IPS DF 6.9 (cell line): ENCODE results near the gene MAPK12.

Source experiments
- DNase-seq: peaks from one replicate; pipeline ENCODE4 v3.0.0-alpha.2; 2013; ENCODE audit warnings: low read depth, low spot score
- H3K27ac ChIP-seq: one replicate; pipeline ENCODE4 v1.5.1; 2013; ENCODE audit warnings: low read length, control low read depth
- H3K27me3 ChIP-seq: 2 replicates; pipeline ENCODE4 v1.6.1; 2013; ENCODE audit warnings: mild to moderate bottlenecking, low read length; ENCODE audit not compliant: control insufficient read depth, insufficient read depth
- H3K36me3 ChIP-seq: 2 replicates; pipeline ENCODE4 v1.6.1; 2013; ENCODE audit warnings: low read length; ENCODE audit not compliant: control insufficient read depth, insufficient read depth
- H3K4me1 ChIP-seq: 2 replicates; pipeline ENCODE4 v1.6.1; 2013; ENCODE audit warnings: low read length; ENCODE audit not compliant: control insufficient read depth, insufficient read depth
- H3K4me3 ChIP-seq: 2 replicates; pipeline ENCODE4 v1.5.1; 2013; ENCODE audit warnings: mild to moderate bottlenecking, low read length
- H3K9me3 ChIP-seq: 2 replicates; pipeline ENCODE4 v1.6.1; 2013; ENCODE audit warnings: low read length, inconsistent platforms; ENCODE audit not compliant: control insufficient read depth, insufficient read depth
- WGBS: extraction: QIAGEN DNeasy Blood & Tissue Kit; methylation state at CpG from one replicate; pipeline ENCODE4 v1.1.7; 2013; ENCODE audit warnings: mixed read lengths, missing lambda C conversion rate; ENCODE audit not compliant: insufficient read length, insufficient coverage; 5-methylcytosine and 5-hydroxymethylcytosine counted together

Gene MAPK12

DNA sequence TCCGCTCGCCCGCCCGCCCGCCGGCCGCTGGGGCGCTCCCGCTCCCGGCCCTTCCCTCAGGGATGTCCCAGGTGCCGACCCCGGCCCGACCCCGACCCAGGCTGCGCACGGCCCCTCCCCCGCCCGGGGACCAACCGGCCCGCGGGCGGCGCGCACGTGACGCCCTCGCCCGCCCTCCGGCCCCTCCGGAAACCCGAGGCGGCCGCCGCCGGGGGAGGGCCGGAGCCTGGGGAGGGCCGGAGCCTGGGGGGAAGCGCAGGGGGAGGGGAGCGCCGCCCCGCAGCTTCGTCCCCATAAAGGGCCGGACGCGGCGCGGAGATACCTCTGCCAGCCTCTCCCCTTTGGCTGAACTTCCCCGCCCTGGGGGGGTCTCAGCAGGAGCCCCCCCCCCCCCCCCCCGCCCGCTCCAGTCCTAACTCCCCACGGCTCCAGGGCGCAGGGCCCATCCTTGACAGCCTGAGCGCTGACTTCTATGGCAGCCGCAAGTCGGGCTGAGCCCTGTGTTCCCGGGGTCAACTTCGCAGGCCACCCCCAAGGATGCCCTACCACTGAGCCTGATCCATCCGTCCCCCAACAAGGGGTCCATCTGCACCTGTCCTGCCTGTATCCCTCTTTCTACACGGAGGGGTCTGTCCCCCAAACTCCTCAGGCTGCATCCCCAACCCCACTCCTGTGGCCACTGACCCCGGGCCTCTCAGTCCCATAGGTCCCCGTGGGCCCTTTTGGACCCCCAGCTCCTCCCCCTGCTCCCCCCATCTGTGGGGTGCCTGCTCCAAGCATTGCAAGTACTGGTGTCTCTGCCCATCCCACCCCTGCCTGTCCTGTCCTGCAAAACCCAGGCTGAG is at the start of gene MAPK12:
TSS of gene MAPK12 (minus strand) at position 69 of the 845 bp plus-strand sequence. CDS start 174 bp downstream, outside the sequence.
- Histone ChIP-seq H3K27ac (no peak within 1 kb of the TSS), H3K4me1 (peaks cover 11% of the 10 kb centered on the region), H3K27me3 (peaks cover 4% of the 10 kb centered on the region), H3K9me3 (no peaks in the 10 kb centered on the region), H3K4me3 (peak within 1 kb of the TSS; percentile 71; the same call in 1 of the 2 replicates), H3K36me3 (0 out of 2 replicates have a peak, but pooled peaks cover 4% of the 10 kb centered on the region)
- DNase-seq: no peak
- no CpG with 5 or more reads among the region's 61 CpGs for WGBS

DNA sequence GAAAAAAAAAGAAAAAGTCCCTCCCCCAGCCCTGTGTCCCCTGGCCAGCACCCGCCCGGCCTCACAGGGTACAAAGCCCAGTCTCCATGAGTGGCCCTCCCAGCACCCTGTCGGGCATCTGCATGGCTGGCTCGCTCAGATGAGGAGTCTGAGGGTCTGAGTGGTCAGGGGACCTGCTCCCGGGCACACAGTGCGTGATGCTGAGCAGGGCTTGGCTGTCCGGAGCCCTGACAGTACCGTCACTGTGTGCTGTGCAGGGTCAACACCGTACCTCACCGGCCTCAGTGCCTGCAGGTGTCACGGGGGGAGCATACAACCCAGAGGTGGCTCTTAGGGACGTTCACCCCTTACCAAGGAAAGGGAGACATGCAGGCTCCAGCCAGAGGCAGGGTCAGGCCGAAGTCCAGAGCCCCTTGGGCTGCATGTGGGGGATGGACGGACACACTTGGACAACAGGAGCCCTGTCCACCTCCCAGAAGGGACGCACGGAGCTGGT is 49.5 kb upstream of the MAPK12 start:
- Histone ChIP-seq H3K36me3 (no peaks in the 10 kb centered on the region; the same call in 1 of the 2 replicates), H3K4me1 (peaks cover 13% of the 10 kb centered on the region), H3K4me3 (no peak overlapping the region), H3K27me3 (no peaks in the 10 kb centered on the region), H3K9me3 (no peaks in the 10 kb centered on the region), H3K27ac (no peak overlapping the region)
- DNase-seq: no peak
- WGBS: no CpG with 5 or more reads among the region's 16 CpGs

DNA sequence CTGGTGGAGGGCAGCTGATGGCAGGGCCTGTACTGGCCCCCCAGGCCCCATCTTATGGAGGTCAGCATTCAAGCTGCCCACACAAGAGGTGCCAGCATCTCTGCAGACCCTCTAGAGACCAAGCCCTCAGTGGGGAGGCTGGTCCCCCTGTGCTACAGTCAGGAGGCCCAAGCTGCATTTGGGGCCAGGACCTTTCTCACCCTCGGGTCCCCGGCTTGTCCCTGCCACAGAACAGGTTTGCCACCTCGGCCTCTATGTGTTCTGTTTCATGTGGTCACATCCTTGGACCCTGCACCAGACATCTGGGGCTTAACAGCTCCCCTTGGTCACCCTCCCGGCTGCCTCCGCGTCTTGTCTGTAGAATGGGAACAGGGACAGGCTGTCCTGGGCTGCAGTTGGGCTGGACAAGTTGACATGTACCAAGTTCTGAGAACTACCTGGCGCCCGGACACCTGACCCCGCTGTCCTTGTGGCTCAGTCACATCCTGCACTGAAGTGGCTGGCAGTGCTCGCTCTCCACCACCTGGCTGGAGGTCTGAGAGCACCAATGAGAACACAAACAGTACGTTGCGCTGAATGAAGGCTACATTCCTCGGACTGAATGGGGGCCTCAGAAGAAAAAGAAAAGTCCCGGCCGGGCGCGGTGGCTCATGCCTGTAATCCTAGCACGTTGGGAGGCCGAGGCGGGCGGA is 48.7 kb upstream of the MAPK12 start:
- no peak overlapping the region for H3K27ac ChIP-seq
- no peak for DNase-seq
- WGBS: no CpG with 5 or more reads among the region's 21 CpGs
- H3K4me3 ChIP-seq: no peak overlapping the region
- no peaks in the 10 kb centered on the region for H3K9me3 ChIP-seq
- no peaks in the 10 kb centered on the region; the same call in 1 of the 2 replicates for H3K36me3 ChIP-seq
- H3K27me3 ChIP-seq: no peaks in the 10 kb centered on the region
- peaks cover 13% of the 10 kb centered on the region for H3K4me1 ChIP-seq

DNA sequence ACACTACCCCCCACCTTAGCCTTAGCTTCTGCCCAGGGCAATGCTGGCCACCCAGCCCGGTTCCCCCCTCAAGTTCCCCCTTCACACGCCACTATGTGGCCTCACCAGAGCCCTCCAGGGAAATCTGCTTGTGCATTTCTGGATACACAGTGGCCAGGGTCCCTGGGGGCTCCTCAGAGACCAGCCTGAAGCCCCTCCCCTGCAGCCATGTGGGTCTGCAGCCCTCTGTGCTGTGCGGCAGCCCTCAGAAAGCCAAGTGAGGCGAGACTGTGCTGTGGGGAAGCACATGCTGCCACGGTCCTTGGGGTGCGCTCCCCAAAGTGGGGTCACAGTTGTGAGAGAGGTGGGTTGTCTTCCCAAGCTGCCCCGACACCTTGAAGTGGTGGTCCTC is 48.1 kb upstream of the MAPK12 start:
- no peaks in the 10 kb centered on the region for H3K9me3 ChIP-seq
- no peak overlapping the region for H3K4me3 ChIP-seq
- peaks cover 13% of the 10 kb centered on the region for H3K4me1 ChIP-seq
- H3K36me3 ChIP-seq: no peaks in the 10 kb centered on the region; the same call in 1 of the 2 replicates
- H3K27ac ChIP-seq: no peak overlapping the region
- WGBS: no CpG with 5 or more reads among the region's 7 CpGs
- DNase-seq: no peak
- H3K27me3 ChIP-seq: no peaks in the 10 kb centered on the region

DNA sequence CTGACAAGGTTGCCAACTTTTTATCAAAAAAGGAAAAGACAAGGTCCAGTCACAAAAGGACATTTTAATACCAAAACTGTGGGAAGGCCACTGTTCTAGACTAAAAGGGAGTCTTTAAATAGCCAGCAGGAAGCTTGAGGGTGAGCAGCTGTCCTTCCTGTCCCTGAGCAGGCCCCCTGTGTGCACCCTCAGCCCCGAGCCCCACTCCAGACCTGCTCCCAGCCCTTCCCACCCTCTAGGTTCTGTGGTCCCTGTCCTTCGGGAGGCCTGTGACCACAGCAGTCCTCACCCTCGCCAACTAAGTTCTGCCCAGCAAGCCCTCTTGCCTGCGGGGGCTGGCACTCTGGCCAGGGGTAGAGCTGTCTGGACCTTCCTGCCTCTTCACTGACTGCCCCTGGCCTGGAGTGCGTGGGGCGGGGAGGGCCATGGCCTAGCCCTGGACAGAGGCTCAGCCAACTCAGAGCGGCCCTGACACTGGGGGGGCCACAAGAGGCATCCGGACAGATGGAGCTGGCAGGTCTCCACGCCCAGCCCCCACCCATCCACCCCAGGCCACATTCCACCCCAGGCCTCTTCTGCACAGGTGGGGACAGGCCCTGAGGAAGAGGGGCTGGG is 47.6 kb upstream of the MAPK12 start:
- no peak for DNase-seq
- no peaks in the 10 kb centered on the region for H3K27me3 ChIP-seq
- no peaks in the 10 kb centered on the region for H3K9me3 ChIP-seq
- WGBS: no CpG with 5 or more reads among the region's 9 CpGs
- no peaks in the 10 kb centered on the region; the same call in 1 of the 2 replicates for H3K36me3 ChIP-seq
- no peak overlapping the region for H3K27ac ChIP-seq
- peaks cover 11% of the 10 kb centered on the region for H3K4me1 ChIP-seq
- H3K4me3 ChIP-seq: no peak overlapping the region

DNA sequence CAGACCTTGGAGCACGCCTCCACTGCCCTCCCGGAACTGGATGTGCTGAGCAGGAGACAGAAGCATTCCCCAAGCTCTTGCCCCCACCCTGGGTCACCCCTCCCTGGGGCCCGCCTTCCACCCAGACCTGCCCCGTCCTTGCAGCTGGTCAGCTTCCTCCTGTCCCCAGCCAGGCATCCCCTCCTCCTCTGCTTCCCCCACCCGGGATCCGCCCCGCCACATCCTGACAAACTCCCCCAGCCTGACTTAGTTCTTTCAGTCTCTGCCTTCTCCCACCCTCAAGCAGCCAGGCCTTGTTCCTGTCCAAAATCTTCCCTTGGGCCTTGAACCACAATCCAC is 47.1 kb upstream of the MAPK12 start:
- Histone ChIP-seq H3K9me3 (no peaks in the 10 kb centered on the region), H3K4me1 (peaks cover 11% of the 10 kb centered on the region), H3K36me3 (no peaks in the 10 kb centered on the region; the same call in 1 of the 2 replicates), H3K27me3 (no peaks in the 10 kb centered on the region), H3K4me3 (no peak overlapping the region), H3K27ac (no peak overlapping the region)
- no CpG with 5 or more reads among the region's 7 CpGs for WGBS
- no peak for DNase-seq

DNA sequence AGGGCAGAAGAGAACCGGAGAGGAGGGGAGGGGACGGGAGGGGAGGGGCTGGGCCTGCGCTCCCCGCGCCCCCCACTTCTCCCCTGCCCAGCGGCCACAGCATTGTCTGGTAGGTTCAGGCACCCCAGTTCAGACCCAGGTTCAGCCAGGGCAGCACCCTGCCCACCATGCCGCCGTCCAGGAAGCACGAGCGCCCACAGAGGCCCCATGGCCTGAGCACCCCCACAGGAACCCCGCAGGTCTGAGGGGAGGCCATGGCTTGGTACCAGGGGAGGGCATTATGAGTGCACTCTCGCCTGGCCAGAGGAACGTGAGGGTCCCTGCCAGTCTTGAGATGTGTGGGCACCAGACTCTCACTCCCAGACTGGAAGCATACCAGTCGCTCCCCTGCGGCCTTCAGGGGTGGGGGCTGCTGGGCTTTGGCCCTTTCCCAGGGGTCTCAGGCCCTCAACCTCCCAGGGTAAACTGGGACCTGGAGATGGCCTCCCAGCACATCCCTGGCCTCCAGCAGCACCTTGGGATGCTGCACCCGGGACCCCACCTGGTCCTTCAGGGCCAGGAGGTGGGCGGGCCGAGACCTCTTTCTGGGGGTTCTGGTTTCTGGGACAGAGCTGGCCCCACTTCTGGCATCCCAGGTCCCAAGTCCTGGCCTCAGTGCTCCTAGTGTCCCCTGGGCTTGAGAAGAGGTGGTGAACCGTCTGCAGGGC is 46.6 kb upstream of the MAPK12 start:
- Histone ChIP-seq H3K9me3 (no peaks in the 10 kb centered on the region), H3K4me1 (peaks cover 11% of the 10 kb centered on the region), H3K36me3 (no peaks in the 10 kb centered on the region; the same call in 1 of the 2 replicates), H3K27me3 (no peaks in the 10 kb centered on the region), H3K4me3 (no peak overlapping the region), H3K27ac (no peak overlapping the region)
- DNase-seq: no peak
- WGBS: no CpG with 5 or more reads among the region's 19 CpGs

DNA sequence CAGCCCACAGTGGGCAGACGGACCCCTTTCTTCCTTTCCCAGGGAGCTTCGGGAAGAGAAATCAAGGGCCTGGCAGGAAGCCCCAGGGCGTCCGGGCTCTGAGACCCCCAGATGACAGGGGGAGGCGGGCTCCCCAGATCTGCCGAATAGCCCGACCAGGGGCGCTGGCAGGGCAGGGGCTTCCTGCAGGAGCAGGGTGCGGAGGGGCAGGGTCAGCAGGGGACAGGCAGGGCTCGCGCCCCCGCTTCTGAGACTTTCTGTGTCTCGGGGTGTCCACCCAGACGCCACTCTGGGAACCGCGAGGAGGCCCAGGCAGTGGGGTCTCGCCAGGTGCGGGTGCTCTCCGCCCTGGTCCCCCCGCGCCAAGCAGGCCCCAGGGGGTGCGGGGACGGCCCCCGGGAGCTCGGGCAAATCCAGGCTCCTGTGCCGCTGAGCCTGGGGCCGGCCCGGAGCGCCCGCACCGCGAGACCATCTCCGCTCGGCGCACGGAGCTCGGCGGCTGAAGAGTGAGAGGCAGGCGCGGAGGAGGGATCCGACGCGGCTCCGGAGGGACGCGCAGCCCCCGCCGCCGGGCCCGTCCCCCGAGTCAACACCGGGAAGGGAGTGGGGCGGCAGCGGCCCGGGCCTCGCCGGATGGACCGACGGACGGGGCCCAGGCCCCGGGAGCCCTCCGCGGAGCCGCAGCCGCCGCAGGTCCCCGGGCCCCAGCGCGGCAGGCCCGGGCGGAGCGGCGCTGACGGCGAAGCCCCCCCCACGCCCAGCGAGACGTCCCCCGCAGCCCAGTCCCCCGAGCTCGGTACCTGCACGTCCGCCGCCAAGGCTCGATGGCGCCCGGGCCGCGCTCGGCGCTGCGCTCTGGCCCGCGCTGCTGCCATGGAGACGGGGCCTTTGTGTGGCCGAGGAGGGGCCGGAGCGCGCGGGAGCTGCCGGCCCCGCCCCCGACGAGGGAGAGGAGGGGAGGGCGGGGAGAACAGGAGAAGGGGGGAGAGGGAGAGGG is 45.6 kb upstream of the MAPK12 start, which contains the start of gene PLXNB2:
TSS of gene PLXNB2 (minus strand) at position 894 of the 997 bp plus-strand sequence. CDS start 17,062 bp downstream, outside the sequence.
- Histone ChIP-seq H3K4me3 (peak within 1 kb of the TSS; percentile 68), H3K4me1 (peaks cover 11% of the 10 kb centered on the region), H3K27ac (no peak within 1 kb of the TSS), H3K36me3 (no peaks in the 10 kb centered on the region; the same call in 1 of the 2 replicates), H3K9me3 (no peaks in the 10 kb centered on the region), H3K27me3 (no peaks in the 10 kb centered on the region)
- no peak for DNase-seq
- no CpG with 5 or more reads among the region's 105 CpGs for WGBS

DNA sequence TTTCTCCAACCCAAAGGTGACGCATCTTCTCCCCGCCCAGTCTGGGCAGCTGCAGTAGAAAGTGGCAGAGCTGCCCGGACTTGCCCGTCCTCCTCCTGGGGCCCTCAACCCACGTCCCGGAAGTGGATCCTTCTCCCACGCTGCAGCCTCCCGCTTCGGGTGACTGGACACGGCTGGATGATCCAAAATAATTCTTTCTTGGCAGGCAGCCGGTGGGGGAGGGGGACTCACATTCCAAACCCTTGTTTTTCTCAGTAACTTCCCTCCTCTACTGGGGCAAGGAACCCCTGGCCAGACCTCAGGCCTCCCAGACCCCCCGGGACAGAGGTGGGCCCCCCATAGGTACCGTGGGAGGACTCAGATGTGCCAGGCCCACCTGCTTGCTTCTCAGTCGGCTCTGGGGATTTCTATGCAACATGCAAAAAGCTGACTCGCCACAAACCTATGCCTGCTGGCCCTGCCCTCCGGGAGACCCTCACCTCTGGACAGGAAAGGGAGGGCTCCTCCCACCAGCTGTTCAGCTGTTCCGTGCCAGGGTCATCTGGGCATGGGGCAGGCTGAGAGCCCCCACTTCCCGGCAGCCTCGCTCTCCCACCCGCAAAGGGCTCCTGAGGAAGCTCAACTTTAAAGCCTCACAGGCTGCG is 44.6 kb upstream of the MAPK12 start:
- no peaks in the 10 kb centered on the region; the same call in 1 of the 2 replicates for H3K36me3 ChIP-seq
- no peaks in the 10 kb centered on the region for H3K9me3 ChIP-seq
- H3K27ac ChIP-seq: no peak overlapping the region
- H3K4me3 ChIP-seq: 0 out of 2 replicates have a peak overlapping the region, but pooled peaks have one; percentile 4
- H3K4me1 ChIP-seq: peaks cover 9% of the 10 kb centered on the region
- WGBS: no CpG with 5 or more reads among the region's 21 CpGs
- DNase-seq: no peak
- no peaks in the 10 kb centered on the region for H3K27me3 ChIP-seq
